Left hindlimb (tissue), 1 donor: ENCODE data around the gene BNIP3.
"Not testable (repeated sequence)": the region's sequence is repeated elsewhere in the genome, so short reads cannot be mapped to it uniquely, and the experiment has no call there.

ENCODE experiments used
- DNase-seq: peaks from one replicate; pipeline ENCODE4 v3.0.0-alpha.2; 2018

Gene BNIP3

DNA sequence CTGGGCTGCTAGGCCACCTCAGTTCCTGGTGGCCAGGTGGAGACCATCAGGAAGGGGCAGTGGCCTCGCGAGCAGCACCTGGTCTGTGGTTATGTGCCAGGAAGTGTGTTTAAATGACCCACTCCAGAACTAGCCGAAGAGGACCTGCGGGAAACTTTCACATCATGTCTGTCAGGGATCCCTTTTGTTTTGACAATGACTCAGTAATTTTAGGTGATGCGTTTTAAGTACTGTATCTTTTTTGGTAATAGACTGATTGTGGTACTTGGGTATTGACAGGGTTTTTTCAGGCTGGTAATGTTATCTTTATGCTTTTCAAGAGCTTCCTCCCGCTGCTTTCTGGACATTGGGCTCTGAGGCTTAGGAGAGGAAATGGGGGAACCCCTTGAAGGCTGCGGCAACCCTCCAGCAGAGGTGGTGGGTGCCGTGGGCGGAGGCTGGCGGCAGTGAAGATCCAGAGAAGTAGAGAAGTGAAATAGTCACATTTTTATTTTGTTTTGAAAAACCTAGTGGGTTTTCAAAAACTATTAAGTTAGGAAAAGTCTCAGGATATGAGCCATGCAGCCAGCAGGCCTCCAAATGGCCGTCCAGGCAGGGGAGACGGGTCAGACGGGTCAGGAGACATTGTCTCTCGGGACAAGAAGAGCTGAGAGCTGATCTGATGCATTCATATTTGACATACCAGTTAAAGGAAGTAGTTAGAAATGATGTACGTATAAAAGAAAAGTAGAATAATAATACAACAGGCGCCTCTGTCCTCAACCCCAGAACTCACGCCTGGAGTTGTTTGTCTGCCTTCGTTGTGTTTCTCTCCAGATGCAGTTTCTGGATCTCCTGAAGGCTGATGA is 53.3 kb downstream of the BNIP3 start:
- no peak for DNase-seq

DNA sequence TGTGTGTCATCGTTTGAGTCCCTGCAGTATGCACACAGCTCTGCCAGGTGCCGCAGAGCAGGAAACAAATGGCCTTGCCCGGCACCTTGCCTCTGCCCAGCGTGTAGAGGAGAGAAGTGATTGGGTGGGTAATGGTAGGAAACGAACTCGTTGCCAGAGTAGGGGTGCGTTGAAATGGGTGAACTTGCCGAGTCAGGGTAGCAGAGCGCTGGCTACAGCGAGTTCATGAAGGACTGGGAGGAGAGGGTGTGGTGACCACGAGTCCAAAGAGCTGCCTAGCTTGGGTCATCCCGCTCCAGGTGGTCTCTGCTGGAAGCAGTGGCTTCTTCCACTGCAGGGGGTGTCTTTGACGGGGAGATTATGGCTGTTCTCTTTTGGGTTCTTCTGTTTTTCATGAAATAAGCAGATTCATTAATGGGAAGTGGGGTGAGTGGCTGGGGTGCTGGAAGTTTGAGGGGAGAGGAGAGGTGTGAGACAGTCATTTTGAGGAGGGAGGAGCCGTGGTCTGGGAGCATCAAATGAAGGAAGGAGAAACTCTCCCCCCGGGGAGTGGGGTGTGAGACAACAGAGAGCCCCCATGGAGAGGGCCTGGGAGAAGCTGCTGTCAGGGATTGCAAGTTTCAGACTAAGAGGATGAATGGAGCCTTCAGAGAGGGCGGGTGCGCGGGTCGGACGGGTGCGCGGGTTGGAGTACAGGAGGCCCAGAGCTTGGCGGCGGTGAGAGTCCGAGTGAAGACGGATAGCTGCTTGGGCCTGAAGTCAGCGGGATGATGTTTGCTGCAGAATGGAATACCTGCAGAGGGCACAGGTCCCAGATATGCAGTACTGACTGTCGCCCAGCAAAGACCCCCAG is 54.8 kb downstream of the BNIP3 start:
- no peak for DNase-seq

- DNase-seq: no peak
Measured at GRCh38 chr10:131926253-131926652, 55.5 kb downstream of the BNIP3 start.

DNA sequence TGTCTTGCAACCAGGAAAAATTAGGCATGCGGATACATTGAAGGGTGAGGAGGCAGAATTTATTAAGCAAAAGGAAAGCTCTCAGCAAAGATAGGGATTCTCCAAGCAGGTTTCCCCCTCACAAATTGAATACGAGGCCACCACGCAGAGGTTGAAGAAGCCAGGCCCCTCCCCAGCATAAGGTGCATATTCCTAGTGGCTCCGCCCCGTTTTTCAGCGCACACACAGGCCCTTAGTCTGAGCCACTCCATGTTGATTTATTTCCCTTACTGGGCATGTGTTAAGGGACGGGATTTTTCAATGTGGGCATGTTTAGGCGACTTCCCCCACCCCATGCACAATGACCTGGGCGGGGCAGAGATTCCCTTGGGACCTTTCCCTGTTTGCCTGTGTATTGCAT is 56.0 kb downstream of the BNIP3 start:
- DNase-seq: no peak

DNA sequence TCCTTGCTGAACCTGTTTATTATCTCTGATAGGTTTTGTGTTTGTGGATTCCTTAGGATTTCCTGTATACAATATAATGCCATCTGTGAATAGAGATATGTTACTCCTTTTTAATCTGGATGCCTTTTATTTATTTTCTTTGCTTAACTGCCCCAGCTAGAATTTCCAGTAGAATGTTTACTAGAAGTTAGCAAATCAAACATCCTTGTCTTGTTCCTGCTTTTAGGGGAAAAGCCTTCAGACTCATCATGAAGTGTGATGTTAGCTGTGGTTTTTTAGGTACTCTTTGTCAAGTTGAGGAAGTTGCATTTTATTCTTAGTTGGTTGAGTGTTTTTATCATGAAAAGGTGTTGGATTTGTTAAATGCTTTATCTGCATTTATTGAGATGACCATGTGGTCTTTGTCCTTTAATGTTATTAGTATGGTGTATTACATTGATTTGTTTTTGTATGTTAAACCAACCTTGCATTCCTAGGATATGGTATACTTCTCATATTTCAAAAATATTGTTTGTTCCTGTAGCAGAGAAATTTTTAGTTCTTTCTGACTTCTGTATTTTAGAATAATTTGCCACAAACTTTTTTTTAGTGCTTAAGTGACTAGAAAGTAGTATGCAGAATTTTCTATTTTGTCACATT is 56.6 kb downstream of the BNIP3 start:
- no peak for DNase-seq

DNA sequence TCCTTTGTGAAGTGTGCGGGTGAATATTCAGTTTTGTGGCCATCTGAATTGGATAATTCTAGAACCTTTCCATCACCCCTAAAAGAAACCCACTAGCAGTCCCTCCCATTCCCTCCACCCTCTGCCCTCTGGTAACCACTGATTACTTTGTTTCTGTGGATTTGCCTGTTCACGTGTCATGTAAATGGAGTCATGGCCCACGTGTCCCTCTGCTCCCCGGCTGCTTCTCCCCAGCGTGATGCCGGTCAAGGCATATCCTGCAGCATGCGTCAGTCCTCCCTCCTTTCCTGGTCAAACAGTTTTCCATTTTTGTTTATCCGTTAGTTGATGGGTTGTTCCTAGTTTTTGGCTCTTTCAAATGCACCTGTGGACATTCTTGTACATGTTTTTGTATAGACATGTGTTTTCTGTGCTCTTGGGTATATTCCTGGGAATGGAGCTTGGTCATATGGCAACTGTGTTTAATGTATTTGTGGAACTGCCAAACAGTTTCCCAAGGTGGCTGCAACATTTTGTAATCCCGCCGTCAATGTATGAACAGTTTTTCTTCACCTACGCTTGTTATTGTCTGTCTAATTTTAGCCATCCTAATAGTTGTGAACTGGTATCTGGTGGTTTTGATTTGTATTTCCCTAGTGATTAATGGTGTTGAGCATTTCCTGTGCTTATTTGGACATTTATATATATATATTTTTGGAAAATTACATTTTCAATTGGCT is 58.5 kb downstream of the BNIP3 start:
- no peak for DNase-seq

DNA sequence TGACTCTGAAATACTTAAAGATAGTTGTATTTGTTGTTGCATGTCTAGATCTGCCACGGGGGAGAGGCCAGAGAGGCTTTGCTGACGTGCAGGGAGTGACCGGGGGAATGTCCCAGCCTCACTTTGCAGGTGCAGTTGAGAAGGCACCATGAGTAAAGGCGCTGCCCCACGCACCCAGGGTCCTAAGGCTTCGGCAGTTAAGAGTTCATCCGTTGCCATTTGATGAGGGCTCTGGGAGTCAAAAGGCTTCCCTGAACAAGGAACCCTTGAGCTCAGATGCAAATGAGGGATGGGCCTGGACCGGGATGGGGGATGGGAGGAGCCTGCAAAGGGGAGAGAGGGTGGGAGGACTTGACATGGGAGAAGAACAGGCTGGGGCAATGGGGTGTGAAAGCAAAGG is 60.5 kb downstream of the BNIP3 start:
- no peak for DNase-seq

DNA sequence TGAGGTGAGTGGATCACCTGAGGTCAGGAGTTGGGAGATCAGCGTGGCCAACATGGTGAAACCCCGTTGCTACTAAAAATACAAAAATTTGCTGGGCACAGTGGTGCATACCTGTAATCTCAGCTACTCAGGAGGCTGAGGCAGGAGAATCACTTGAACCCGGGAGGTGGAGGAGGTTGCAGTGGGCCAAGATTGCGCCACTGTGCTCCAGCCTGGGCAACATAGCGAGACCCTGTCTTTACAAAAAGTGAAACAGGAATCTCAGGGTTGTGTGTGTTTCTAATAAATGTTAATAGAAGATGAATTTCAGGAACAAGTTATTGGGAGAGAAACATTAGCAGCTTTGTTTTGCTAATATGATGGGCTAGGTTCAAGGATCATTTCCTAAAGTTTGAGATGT is 61.0 kb downstream of the BNIP3 start:
- no peak for DNase-seq

DNA sequence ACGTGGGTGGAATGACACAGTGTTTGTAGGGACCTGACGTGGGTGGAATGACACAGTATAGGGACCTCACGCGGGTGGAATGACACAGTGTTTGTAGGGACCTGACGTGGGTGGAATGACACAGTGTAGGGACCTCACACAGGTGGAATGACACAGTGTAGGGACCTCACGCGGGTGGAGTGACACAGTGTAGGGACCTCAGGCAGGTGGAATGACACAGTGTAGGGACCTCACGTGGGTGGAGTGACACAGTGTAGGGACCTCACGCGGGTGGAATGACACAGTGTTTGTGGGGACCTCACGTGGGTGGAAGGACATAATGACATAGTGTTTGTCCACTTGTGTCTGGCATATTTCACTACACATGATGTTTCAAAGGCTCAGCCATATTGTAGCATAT is 61.6 kb downstream of the BNIP3 start:
- no peak for DNase-seq

DNA sequence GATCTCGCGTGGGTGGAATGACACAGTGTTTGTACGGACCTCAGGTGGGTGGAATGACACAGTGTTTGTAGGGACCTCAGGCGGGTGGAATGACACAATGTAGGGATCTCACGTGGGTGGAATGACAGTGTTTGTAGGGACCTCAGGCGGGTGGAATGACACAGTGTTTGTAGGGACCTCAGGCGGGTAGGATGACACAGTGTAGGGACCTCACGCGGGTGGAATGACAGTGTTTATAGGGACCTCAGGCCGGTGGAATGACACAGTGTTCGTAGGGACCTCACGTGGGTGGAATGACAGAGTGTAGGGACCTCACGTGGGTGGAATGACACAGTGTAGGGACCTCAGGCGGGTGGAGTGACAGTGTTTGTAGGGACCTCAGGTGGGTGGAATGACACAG is 62.3 kb downstream of the BNIP3 start:
- DNase-seq: not testable (repeated sequence)
